Progenitor cell of endocrine pancreas (in vitro differentiated cells): Measurements from ENCODE around the gene VPS33A. TPM values are rescaled to one million over a fixed set of nuclear protein-coding genes. Genes with fewer than 3 reads are reported as not detected.

ENCODE experiments used
- DNase-seq: peaks from one replicate; pipeline ENCODE4 v3.0.0; 2021; ENCODE audit warnings: low spot score; ENCODE audit not compliant: unreplicated experiment
- H3K27ac Mint-ChIP-seq: 2 replicates; pipeline ENCODE4 v1.8.0; 2021; ENCODE audit warnings: mild to moderate bottlenecking, moderate library complexity, mixed read lengths
- H3K27me3 Mint-ChIP-seq: 2 replicates; pipeline ENCODE4 v1.8.0; 2021; ENCODE audit warnings: mixed read lengths
- H3K36me3 Mint-ChIP-seq: 2 replicates; pipeline ENCODE4 v1.8.0; 2022; ENCODE audit warnings: mixed read lengths; ENCODE audit not compliant: insufficient read depth
- H3K4me1 Mint-ChIP-seq: 2 replicates; pipeline ENCODE4 v1.8.0; 2021; ENCODE audit warnings: low read depth, mixed read lengths
- H3K4me3 Mint-ChIP-seq: 2 replicates; pipeline ENCODE4 v1.8.0; 2021; ENCODE audit warnings: low read depth, mild to moderate bottlenecking, moderate library complexity, mixed read lengths
- H3K9me3 Mint-ChIP-seq: 2 replicates; pipeline ENCODE4 v1.8.0; 2021; ENCODE audit warnings: low read depth, mixed read lengths
- total RNA-seq: library from RNA; stranded (reverse); gene quantifications from 2 replicates; pipeline ENCODE4 v1.2.1, GENCODE V29; 2021
- TF ChIP-seq, protein P1 (sequence below): fragments of 200-600 bp; sonication (generic); IDR thresholded peaks from one replicate; pipeline ENCODE4 v1.5.0; 2021; ENCODE audit warnings: antibody characterized with exemption, mild to moderate bottlenecking; ENCODE audit not compliant: unreplicated experiment

VPS33A gene
- total RNA-seq, 1 donor from 2014 or later, result 33.2 TPM

DNA sequence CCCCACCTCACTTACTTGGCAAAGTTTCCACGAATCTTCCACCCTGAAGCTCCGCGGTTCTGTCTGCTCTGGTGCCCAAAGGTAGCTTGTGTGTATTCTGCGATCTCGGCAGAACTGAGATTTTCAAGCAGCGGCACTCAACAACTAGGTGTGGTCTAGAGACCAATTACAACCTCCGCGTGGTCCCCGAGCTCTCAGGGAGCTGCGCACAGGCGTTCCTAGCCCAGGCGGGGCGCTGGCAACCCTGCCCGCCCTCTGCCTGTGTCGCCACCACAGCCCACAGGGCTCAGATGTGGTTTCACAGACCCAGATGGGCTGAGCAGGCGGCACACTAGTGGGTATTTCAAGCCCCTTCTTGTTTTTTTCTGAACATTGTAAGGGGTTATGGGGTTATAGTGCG, 39.0 kb downstream of the VPS33A start:
- no peak for DNase-seq
- no peak overlapping the region for H3K27ac Mint-ChIP-seq
- peaks cover 16% of the 10 kb centered on the region for H3K4me1 Mint-ChIP-seq
- H3K27me3 Mint-ChIP-seq, result no peaks in the 10 kb centered on the region
- no peaks in the 10 kb centered on the region for H3K9me3 Mint-ChIP-seq
- TF ChIP-seq, protein P1, sequence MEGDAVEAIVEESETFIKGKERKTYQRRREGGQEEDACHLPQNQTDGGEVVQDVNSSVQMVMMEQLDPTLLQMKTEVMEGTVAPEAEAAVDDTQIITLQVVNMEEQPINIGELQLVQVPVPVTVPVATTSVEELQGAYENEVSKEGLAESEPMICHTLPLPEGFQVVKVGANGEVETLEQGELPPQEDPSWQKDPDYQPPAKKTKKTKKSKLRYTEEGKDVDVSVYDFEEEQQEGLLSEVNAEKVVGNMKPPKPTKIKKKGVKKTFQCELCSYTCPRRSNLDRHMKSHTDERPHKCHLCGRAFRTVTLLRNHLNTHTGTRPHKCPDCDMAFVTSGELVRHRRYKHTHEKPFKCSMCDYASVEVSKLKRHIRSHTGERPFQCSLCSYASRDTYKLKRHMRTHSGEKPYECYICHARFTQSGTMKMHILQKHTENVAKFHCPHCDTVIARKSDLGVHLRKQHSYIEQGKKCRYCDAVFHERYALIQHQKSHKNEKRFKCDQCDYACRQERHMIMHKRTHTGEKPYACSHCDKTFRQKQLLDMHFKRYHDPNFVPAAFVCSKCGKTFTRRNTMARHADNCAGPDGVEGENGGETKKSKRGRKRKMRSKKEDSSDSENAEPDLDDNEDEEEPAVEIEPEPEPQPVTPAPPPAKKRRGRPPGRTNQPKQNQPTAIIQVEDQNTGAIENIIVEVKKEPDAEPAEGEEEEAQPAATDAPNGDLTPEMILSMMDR, result no peak
- no peak overlapping the region for H3K4me3 Mint-ChIP-seq
- peaks cover 5% of the 10 kb centered on the region for H3K36me3 Mint-ChIP-seq

DNA sequence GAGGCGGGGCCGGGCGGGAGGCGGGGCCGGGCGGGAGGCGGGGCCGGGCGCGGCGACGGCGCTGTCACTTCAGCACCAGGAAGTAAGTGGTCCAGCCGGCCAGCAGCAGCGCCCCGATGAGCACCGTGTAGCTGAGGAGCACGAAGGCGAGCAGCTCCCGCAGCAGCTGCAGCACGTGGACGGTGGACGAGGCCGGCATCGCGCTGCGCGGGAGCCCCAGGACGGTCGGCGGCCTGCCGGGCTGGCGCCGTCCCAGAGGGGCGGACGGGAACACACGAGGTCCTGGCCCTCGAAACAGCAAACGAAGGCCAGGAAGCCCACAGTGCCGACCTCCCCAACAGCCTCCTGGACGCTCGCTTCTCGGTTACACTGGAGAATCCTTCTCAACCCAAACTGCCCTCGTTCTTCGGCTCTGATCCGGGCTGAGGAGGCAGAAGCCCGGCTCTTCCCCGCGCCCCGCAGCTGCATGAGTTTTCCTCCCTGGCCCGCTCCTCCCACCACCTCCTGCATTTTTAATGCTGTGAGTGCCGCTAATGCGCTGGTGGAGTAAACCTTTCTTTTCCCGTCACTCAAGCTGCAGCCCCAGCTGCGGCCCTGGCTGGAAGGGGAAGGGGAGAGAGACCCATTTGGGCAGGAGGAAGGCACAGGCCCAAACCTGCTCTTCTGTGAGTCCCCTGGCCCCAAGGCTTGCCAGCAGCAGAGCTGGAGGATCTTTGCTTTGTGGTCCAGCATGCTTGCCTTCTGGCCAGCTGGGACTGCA, 39.7 kb downstream of the VPS33A start:
- no peak overlapping the region for H3K27ac Mint-ChIP-seq
- H3K4me3 Mint-ChIP-seq, result peak overlapping the region; percentile 24
- H3K27me3 Mint-ChIP-seq, result no peaks in the 10 kb centered on the region
- TF ChIP-seq, protein P1, result no peak
- H3K9me3 Mint-ChIP-seq, result no peaks in the 10 kb centered on the region
- H3K36me3 Mint-ChIP-seq, result peaks cover 6% of the 10 kb centered on the region
- no peak for DNase-seq
- peaks cover 16% of the 10 kb centered on the region for H3K4me1 Mint-ChIP-seq

DNA sequence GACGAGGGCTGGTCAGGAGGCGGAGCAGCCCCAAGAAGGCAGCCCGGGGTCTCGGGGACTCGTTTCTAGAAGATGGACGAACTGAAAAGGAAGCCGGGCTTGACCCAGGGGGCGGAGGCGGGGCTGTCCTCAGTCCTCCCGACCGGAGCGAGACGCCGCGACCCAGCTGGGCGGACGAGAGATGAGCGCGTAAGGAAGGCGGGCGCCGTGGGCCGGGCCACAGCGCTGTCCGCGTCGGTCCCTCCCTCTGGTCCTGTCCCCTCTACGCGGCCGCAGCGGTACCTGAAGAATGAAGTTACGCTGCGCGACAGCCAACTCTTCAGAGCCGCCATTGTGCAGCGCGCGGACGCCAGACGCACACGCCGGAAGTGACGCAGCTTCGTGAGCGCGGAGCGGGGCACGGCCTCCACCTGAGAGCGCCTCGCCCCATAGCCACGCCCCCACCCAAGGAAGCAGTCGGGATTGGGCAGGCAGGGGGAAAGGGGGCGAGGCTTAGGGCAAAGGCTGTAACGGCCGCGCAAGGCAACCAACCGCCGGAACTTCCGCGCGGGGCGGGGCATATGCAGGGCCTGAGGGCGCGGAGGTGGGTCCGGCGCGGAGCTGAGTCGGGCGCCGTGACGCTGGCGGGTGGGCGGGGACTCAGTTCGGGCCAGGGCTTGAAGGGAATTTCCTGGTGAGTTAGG, 40.5 kb downstream of the VPS33A start, which contains the start of gene DIABLO:
DIABLO (minus strand) TSS at position 370 of the 683 bp plus-strand sequence; CDS start at position 332, 38 bp downstream.
- H3K4me3 Mint-ChIP-seq, result peak within 1 kb of the TSS; percentile 95
- H3K36me3 Mint-ChIP-seq, result peaks cover 9% of the 10 kb centered on the region
- H3K27ac Mint-ChIP-seq, result peak within 1 kb of the TSS; percentile 98
- TF ChIP-seq, protein P1, result no peak
- peak; percentile 100 for DNase-seq
- peaks cover 16% of the 10 kb centered on the region for H3K4me1 Mint-ChIP-seq
- H3K27me3 Mint-ChIP-seq, result no peaks in the 10 kb centered on the region
- H3K9me3 Mint-ChIP-seq, result no peaks in the 10 kb centered on the region

DNA sequence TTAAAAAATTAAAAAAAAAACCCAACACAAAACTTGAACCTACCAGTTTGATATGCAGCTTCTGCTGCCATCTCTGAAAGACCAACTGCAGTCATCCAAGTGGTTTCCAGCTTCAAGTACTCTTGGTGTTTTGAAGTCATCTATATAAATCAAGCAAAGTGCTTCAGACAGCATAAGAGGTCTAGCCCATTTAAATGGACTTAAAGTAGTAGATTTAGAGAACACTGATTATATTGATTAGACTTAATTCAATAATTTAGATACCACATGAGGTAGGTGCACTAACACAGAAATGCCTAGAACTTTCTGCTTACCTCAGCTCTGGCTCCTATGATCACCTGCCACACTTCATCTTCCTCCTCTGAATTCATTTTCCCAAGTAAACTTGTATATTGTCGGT, 49.8 kb downstream of the VPS33A start:
- TF ChIP-seq, protein P1, result no peak
- Mint-ChIP-seq H3K27me3 (no peaks in the 10 kb centered on the region), H3K4me1 (no peaks in the 10 kb centered on the region), H3K9me3 (no peaks in the 10 kb centered on the region), H3K36me3 (peaks cover 24% of the 10 kb centered on the region), H3K27ac (no peak overlapping the region), H3K4me3 (no peak overlapping the region)
- DNase-seq, result no peak

DNA sequence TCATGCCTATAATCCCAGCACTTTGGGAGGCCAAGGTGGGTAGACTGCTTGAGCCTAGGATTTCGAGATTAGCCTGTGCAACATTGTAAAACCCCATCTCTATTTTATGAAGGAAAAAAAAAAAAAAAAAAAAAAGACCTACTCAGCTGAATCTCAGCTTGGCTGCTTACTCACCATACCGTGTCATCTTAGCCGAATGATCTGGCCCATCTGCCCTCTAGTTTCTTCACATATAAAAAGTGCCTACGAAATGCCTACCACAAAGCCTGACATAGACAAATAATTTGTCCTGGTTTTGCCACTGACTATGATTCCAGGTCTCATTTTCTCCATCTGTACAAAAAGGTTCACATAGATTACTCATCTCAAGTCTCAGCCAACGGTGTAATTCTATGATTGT, 50.5 kb downstream of the VPS33A start:
- no peak for DNase-seq
- H3K27me3 Mint-ChIP-seq, result no peaks in the 10 kb centered on the region
- H3K27ac Mint-ChIP-seq, result no peak overlapping the region
- no peaks in the 10 kb centered on the region for H3K9me3 Mint-ChIP-seq
- H3K36me3 Mint-ChIP-seq, result peaks cover 23% of the 10 kb centered on the region
- H3K4me3 Mint-ChIP-seq, result no peak overlapping the region
- TF ChIP-seq, protein P1, result no peak
- H3K4me1 Mint-ChIP-seq, result no peaks in the 10 kb centered on the region
